Lung (tissue), 12 donors: ENCODE measurements around the gene PAPSS1. TPM values are rescaled to one million over a fixed set of nuclear protein-coding genes. Genes with fewer than 3 reads are reported as not detected.
A peak's percentile ranks its signal among the peaks of the same experiment; 100 is the strongest.

Experiments used
- ATAC-seq: fragments of 200-7000 bp; cut with Tn5 transposase; one replicate; pipeline ENCODE4 v1.9.1; 2020; ENCODE audit warnings: moderate number of reproducible peaks; ENCODE audit not compliant: insufficient read depth, low FRiP score
- DNase-seq, 3 donors: peaks; one replicate each; pipeline ENCODE4 v3.0.0-alpha.2; 2013 to 2017
- H3K27ac ChIP-seq, 2 donors: one replicate each; pipeline ENCODE4 v1.5.1; 2013; ENCODE audit warnings: mild to moderate bottlenecking in 2 of 2, moderate library complexity in 2 of 2, control low read depth in 1 of 2, inconsistent platforms in 1 of 2, low read depth in 1 of 2, low read length in 1 of 2
- H3K27me3 ChIP-seq, 3 donors: one replicate each; pipeline ENCODE4 v1.5.1; 2013; ENCODE audit warnings: low read length in 2 of 3; ENCODE audit not compliant: control insufficient read depth in 3 of 3, insufficient read depth in 3 of 3
- H3K36me3 ChIP-seq, 4 donors: one replicate each; pipeline ENCODE4 v1.5.1; 2013; ENCODE audit warnings: low read length in 4 of 4, mild to moderate bottlenecking in 1 of 4, moderate library complexity in 1 of 4; ENCODE audit not compliant: control insufficient read depth in 4 of 4, insufficient read depth in 4 of 4
- H3K4me1 ChIP-seq, 5 donors: one replicate each; pipeline ENCODE4 v1.5.1; 2013; ENCODE audit warnings: low read length in 5 of 5, mild to moderate bottlenecking in 2 of 5, moderate library complexity in 1 of 5; ENCODE audit not compliant: control insufficient read depth in 5 of 5, insufficient read depth in 5 of 5
- H3K4me3 ChIP-seq: one replicate; pipeline ENCODE4 v1.5.1; 2013; ENCODE audit warnings: mild to moderate bottlenecking, control low read depth, moderate library complexity
- H3K9ac ChIP-seq, 2 donors: one replicate each; pipeline ENCODE4 v1.5.1; 2013; ENCODE audit warnings: low read length in 2 of 2, control low read depth in 1 of 2; ENCODE audit not compliant: insufficient read depth in 1 of 2
- H3K9me3 ChIP-seq, 4 donors: one replicate each; pipeline ENCODE4 v1.5.1; 2013; ENCODE audit warnings: low read length in 3 of 4, mild to moderate bottlenecking in 1 of 4, moderate library complexity in 1 of 4; ENCODE audit not compliant: control insufficient read depth in 4 of 4, insufficient read depth in 3 of 4
- WGBS, 2 donors: extraction: QIAGEN DNeasy Blood & Tissue Kit; methylation state at CpG; one replicate each; pipeline ENCODE4 v1.1.7; 2013; 5-methylcytosine and 5-hydroxymethylcytosine counted together
- polyA plus RNA-seq, 2 donors: library from polyadenylated mRNA; stranded (reverse); fragments of 200-250 nt; gene quantifications; one replicate each; pipeline ENCODE4 v1.2.1, GENCODE V29; 2013
- total RNA-seq, 2 donors: library from RNA; depleted of rRNA in 1 of 2; stranded (reverse); fragments of >200 nt in 1 of 2; gene quantifications; one replicate each; pipeline ENCODE4 v1.2.1, GENCODE V29; 2014 to 2021
- TF ChIP-seq, protein P1 (sequence below): IDR thresholded peaks from 2 replicates; pipeline ENCODE4 v1.5.1; 2012; ENCODE audit warnings: mild to moderate bottlenecking; ENCODE audit errors: control extremely low read depth, extremely low read depth
- donor health status: control.
- donor health status: control.
- donor health status: Bipolar disorder and iron deficiency.
- donor health status: healthy.
- donor health status: DM: yes; HTN: yes; CAD: no.

Gene PAPSS1
- total and polyA plus RNA-seq, 4 donors: 39.5 to 71.7 (median 55.3) TPM

DNA sequence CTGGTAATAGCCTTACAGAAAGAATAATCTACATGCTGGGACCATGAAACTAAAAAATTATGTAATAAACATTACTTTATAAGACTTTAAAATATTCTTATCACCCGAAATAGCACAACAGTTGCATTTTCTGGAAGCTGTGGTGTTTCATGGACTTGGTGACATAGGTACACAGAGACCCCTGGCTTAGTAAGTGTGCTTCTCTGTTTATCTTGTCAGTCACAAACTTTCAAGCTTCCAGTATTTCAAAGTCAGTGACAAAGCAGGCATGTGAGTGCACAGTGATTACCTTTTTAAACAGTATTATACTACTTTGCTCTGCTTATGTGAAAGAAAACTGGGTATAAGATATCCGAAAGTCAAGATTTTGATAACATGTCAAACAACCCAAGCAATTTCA, 84.3 kb downstream of the PAPSS1 start:
- Histone ChIP-seq H3K27me3 (no peaks in the 10 kb centered on the region), H3K4me1 (peaks cover 0 to 16% (median 2%) of the 10 kb centered on the region in 5 donors), H3K27ac (no peak overlapping the region), H3K9ac (no peak overlapping the region), H3K36me3 (peaks cover 0 to 1% (median 0%) of the 10 kb centered on the region in 4 donors), H3K9me3 (no peaks in the 10 kb centered on the region), H3K4me3 (no peak overlapping the region)
- 93 to 97% methylated on average over 2 of the region's 2 CpGs for WGBS, 2 donors
- ATAC-seq (no peak), DNase-seq (no peak)
- TF ChIP-seq, protein P1, sequence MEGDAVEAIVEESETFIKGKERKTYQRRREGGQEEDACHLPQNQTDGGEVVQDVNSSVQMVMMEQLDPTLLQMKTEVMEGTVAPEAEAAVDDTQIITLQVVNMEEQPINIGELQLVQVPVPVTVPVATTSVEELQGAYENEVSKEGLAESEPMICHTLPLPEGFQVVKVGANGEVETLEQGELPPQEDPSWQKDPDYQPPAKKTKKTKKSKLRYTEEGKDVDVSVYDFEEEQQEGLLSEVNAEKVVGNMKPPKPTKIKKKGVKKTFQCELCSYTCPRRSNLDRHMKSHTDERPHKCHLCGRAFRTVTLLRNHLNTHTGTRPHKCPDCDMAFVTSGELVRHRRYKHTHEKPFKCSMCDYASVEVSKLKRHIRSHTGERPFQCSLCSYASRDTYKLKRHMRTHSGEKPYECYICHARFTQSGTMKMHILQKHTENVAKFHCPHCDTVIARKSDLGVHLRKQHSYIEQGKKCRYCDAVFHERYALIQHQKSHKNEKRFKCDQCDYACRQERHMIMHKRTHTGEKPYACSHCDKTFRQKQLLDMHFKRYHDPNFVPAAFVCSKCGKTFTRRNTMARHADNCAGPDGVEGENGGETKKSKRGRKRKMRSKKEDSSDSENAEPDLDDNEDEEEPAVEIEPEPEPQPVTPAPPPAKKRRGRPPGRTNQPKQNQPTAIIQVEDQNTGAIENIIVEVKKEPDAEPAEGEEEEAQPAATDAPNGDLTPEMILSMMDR: no peak

DNA sequence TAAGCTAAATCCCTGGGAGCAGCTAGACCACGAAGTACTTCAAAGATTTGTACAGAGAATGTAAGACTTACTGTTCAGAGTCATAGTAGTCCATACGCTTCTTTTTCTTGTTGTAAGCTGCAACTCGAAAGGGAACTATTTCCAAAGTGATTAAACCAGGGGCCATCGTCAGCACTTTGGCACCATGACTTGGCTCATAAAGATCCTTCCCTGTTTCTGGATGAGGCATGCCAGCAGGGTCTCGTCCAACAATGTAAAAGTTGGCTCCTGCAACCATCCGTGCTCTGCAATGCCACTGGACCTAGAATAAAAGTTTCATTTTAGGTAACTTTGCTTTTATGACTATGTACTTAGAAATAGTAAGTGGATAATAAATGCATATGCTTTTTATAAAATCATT, 88.5 kb downstream of the PAPSS1 start:
- Histone ChIP-seq H3K4me1 (peaks cover 0 to 5% (median 0%) of the 10 kb centered on the region in 5 donors), H3K27ac (no peak overlapping the region), H3K36me3 (peaks cover 0 to 7% (median 4%) of the 10 kb centered on the region in 4 donors), H3K9me3 (no peaks in the 10 kb centered on the region), H3K27me3 (no peaks in the 10 kb centered on the region), H3K4me3 (no peak overlapping the region), H3K9ac (no peak overlapping the region)
- DNase-seq: peak; percentile 21 to 62 (median 54)
- TF ChIP-seq, protein P1: no peak
- no peak for ATAC-seq
- 86 to 87% methylated on average over 6 of the region's 6 CpGs for WGBS, 2 donors

DNA sequence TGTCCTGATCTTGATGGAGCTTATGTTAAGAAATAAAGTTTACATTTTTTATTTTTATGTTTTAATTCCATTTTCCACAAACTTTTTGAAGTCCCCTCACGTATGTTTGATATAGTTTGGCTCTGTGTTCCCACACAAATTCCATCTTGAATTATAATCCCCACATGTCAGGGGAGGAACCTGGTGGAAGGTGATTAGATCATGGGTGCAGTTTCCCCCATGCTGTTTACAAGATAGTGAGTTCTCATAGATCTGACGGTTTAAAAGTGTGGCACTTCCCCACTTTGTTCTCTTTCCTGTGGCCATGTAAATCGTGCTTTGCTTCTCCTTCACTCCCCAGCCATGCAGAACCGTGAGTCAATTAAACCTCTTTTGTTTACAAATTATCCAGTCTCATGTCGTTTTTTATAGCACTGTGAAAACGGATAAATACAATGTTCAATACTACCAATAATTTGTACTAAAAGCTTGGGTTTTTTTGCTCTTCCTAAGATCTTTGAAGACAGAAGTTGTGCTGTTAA, 89.8 kb downstream of the PAPSS1 start:
- TF ChIP-seq, protein P1: no peak
- Histone ChIP-seq H3K4me1 (peaks cover 0 to 5% (median 0%) of the 10 kb centered on the region in 5 donors), H3K27ac (no peak overlapping the region), H3K9ac (no peak overlapping the region), H3K27me3 (no peaks in the 10 kb centered on the region), H3K9me3 (no peaks in the 10 kb centered on the region), H3K4me3 (no peak overlapping the region), H3K36me3 (peaks cover 0 to 7% (median 4%) of the 10 kb centered on the region in 4 donors)
- 72% methylated on average over 6 of the region's 6 CpGs for WGBS, 2 donors
- no peak for ATAC-seq
- no peak for DNase-seq

DNA sequence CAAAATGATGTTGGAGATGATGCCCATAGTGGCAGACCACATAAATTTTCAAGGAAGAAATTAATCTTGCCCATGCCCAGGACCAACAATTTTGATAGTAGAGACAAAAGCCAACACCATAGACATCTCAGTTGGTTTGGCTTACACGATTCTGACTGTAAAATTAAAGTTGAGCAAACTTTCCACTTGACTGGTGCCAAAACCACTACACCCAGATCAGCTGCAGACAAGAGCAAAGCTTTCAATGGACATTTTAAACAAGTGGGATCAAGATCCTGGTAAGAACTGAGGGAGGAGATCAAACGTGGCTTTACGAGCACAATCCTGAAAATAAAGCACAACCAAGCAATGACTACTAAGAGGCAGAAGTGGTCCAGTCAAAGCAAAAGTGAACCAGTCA, 90.7 kb downstream of the PAPSS1 start:
- Histone ChIP-seq H3K27ac (no peak overlapping the region), H3K9me3 (no peaks in the 10 kb centered on the region), H3K4me3 (no peak overlapping the region), H3K36me3 (peaks cover 0 to 7% (median 4%) of the 10 kb centered on the region in 4 donors), H3K4me1 (peaks cover 0 to 5% (median 0%) of the 10 kb centered on the region in 5 donors), H3K9ac (no peak overlapping the region), H3K27me3 (no peaks in the 10 kb centered on the region)
- ATAC-seq (no peak), DNase-seq (no peak)
- WGBS, 2 donors: 69 to 86% methylated on average over 3 of the region's 3 CpGs
- TF ChIP-seq, protein P1: no peak
